ENCODE measurements around the gene LYVE1. TPM values are rescaled to one million over a fixed set of nuclear protein-coding genes. Genes with fewer than 3 reads are reported as not detected.
A peak's percentile ranks its signal among the peaks of the same experiment; 100 is the strongest.

LYVE1 gene
- total RNA-seq, 1 donor from 2014 or later, result 108 TPM

DNA sequence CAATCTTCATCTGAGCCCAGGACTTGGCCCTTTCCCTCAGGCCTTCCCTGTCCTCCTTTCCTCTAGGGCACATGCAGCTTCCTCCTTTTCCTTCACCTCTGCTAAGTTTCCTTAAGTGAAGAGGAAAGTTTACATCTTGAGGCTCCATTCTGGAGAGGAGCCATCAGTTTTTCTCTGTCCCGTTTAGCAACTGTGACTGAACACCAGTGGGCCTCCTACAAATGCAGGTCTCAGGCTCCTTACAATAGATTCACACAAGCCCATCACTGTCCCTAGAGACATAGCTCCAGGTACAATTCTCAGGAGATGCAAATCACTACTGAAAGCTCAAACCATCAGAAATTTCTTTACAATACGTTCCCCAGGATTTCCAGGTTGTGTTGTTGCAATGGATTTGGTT, 23.3 kb upstream of the LYVE1 start:
- Histone ChIP-seq H3K36me3 (no peaks in the 10 kb centered on the region), H3K27me3 (no peaks in the 10 kb centered on the region), H3K4me1 (peaks cover 6% of the 10 kb centered on the region), H3K9me3 (no peaks in the 10 kb centered on the region), H3K4me3 (no peak overlapping the region), H3K27ac (peak overlapping the region; percentile 13)
- intact Hi-C loops (cut with DNase I), result no loop called here
- ATAC-seq (no peak), DNase-seq (no peak)
- TF ChIP-seq, protein P1, sequence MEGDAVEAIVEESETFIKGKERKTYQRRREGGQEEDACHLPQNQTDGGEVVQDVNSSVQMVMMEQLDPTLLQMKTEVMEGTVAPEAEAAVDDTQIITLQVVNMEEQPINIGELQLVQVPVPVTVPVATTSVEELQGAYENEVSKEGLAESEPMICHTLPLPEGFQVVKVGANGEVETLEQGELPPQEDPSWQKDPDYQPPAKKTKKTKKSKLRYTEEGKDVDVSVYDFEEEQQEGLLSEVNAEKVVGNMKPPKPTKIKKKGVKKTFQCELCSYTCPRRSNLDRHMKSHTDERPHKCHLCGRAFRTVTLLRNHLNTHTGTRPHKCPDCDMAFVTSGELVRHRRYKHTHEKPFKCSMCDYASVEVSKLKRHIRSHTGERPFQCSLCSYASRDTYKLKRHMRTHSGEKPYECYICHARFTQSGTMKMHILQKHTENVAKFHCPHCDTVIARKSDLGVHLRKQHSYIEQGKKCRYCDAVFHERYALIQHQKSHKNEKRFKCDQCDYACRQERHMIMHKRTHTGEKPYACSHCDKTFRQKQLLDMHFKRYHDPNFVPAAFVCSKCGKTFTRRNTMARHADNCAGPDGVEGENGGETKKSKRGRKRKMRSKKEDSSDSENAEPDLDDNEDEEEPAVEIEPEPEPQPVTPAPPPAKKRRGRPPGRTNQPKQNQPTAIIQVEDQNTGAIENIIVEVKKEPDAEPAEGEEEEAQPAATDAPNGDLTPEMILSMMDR (IDR thresholded peaks at IDR 0.05), result no peak

DNA sequence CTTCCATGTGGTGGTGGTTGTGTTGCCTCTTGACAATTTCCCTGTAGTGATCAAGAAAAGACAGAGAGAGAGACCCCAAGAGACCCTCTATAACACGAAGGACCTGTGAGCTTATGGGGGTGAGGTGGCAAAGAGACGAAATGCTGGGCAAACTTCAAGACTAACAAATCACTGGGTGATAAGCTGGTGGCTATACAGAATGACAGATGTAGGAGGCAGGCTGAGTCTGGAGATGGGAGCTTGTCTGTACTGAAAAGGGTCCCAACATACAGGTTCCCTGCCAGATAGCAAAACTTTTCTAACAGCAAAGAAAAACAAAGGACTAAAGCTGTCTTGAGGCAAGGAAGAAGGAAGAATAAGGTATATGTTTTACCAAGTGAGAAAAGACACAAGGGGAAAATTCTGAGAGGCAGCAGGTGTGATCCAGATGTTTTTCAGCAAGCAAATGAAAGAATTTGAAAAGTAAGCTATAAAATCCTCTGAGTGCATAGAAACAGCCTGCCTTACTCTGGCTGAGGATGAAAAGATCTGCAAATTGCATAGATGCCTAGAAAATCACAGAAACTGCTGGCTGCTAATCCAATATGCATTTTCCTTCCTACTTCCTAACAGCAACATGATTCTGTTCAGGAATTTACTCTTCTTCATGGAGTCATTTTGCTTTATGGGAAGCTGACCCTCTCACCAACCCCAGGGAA, 21.9 kb upstream of the LYVE1 start:
- ATAC-seq, result no peak

DNA sequence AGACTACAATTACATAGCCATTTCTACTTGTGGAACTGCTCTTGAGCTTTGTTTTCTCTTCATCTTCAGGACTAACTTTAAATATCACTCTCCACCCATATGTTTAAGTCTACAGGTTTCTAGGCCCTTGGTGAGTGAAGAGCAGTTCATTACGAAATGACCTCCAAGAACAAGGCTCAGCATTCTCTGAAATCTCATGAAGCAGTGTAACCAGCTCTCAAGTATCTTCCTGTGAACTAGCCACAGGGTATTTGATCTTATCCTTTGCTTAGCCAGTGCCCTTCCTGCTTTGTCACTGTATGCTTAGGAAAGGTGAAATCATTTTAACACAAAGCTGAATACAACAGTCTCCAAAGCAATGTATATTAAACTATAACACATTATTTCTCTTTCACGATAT, 20.4 kb upstream of the LYVE1 start:
- Histone ChIP-seq H3K27me3 (no peaks in the 10 kb centered on the region), H3K4me3 (no peak overlapping the region), H3K36me3 (no peaks in the 10 kb centered on the region), H3K4me1 (peaks cover 13% of the 10 kb centered on the region), H3K27ac (no peak overlapping the region), H3K9me3 (no peaks in the 10 kb centered on the region)
- intact Hi-C loops (cut with DNase I), result no loop called here
- TF ChIP-seq, protein P1 (IDR thresholded peaks at IDR 0.05), result no peak
- ATAC-seq (peak; percentile 81), DNase-seq (no peak)

More for the DNA sequence above, 21.9 kb upstream of the LYVE1 start:
- Histone ChIP-seq H3K27ac (no peak overlapping the region), H3K9me3 (no peaks in the 10 kb centered on the region), H3K4me1 (peaks cover 6% of the 10 kb centered on the region), H3K27me3 (no peaks in the 10 kb centered on the region), H3K4me3 (no peak overlapping the region), H3K36me3 (no peaks in the 10 kb centered on the region)
- TF ChIP-seq, protein P1 (IDR thresholded peaks at IDR 0.05), result no peak
- intact Hi-C loops (cut with DNase I), result no loop called here
- DNase-seq, result no peak

DNA sequence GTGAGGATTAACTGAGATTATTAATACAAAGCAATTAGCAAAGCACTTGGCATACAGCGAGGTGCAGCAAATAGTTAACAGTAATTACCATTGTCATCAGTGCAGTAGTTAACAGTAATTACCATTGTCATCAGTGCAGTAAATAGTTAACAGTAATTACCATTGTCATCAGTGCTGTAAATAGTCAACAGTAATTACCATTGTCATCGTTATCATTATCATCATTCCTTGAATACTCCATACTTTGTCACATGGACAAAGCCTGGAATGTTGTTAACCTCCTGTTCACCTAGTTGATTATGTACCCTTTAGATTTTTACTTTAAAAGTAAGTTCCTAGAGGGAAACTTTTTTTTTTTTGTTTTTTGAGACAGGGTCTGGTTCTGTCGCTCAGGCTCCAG, 19.5 kb upstream of the LYVE1 start:
- TF ChIP-seq, protein P1 (IDR thresholded peaks at IDR 0.05), result no peak
- Histone ChIP-seq H3K27ac (no peak overlapping the region), H3K9me3 (no peaks in the 10 kb centered on the region), H3K27me3 (no peaks in the 10 kb centered on the region), H3K4me3 (no peak overlapping the region), H3K4me1 (peaks cover 13% of the 10 kb centered on the region), H3K36me3 (no peaks in the 10 kb centered on the region)
- DNase-seq (no peak), ATAC-seq (no peak)
- intact Hi-C loops (cut with DNase I), result no loop called here

DNA sequence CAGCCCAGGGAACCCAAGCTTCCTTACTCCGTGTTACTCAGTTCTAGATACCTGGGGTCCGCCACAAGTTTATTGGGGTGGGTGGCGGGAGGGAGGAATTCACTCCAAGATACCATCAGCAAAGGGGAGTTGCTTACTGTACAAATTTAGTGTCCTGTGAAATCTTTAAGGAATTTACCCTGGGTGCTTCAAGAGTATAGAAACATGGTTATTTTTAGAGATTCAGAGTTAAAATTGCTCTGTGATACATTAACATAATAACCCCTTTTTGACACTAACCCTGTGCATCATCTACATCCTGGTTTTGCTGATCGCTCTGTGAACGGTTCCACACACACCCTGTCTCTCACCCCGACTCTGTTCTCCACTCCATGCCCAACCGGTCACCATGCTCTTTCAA, 18.9 kb upstream of the LYVE1 start:
- Histone ChIP-seq H3K4me1 (peaks cover 13% of the 10 kb centered on the region), H3K4me3 (no peak overlapping the region), H3K36me3 (no peaks in the 10 kb centered on the region), H3K9me3 (no peaks in the 10 kb centered on the region), H3K27me3 (no peaks in the 10 kb centered on the region), H3K27ac (no peak overlapping the region)
- no peak for DNase-seq
- ATAC-seq, result no peak
- intact Hi-C loops (cut with DNase I), result no loop called here
- TF ChIP-seq, protein P1 (IDR thresholded peaks at IDR 0.05), result no peak
